ENCODE results near the gene AVPR2.

DNA sequence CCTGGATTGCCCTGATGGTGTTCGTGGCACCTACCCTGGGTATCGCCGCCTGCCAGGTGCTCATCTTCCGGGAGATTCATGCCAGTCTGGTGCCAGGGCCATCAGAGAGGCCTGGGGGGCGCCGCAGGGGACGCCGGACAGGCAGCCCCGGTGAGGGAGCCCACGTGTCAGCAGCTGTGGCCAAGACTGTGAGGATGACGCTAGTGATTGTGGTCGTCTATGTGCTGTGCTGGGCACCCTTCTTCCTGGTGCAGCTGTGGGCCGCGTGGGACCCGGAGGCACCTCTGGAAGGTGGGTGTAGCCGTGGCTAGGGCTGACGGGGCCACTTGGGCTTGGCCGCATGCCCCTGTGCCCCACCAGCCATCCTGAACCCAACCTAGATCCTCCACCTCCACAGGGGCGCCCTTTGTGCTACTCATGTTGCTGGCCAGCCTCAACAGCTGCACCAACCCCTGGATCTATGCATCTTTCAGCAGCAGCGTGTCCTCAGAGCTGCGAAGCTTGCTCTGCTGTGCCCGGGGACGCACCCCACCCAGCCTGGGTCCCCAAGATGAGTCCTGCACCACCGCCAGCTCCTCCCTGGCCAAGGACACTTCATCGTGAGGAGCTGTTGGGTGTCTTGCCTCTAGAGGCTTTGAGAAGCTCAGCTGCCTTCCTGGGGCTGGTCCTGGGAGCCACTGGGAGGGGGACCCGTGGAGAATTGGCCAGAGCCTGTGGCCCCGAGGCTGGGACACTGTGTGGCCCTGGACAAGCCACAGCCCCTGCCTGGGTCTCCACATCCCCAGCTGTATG lies 1.8 kb downstream of the AVPR2 start:
- TF ChIP-seq CTCF (IDR thresholded peaks at IDR 0.05) (no peak), POLR2A (IDR thresholded peaks at IDR 0.05) (no peak)
